Suprapubic skin (tissue), 4 donors: ENCODE results near the gene COL4A6. TPM values are rescaled to one million over a fixed set of nuclear protein-coding genes. Genes with fewer than 3 reads are reported as not detected.

ENCODE experiments used
- DNase-seq, 2 donors: peaks; one replicate each; pipeline ENCODE4 v3.0.0-alpha.2; 2019; ENCODE audit warnings: low spot score in 2 of 2
- H3K27ac ChIP-seq: fragments of 200-600 bp; sonication (generic); one replicate; pipeline ENCODE4 v1.5.1; 2019
- H3K27me3 ChIP-seq: fragments of 200-600 bp; sonication (generic); one replicate; pipeline ENCODE4 v1.5.1; 2019
- H3K36me3 ChIP-seq: fragments of 200-600 bp; sonication (generic); one replicate; pipeline ENCODE4 v1.5.1; 2019
- H3K4me1 ChIP-seq: fragments of 200-600 bp; sonication (generic); one replicate; pipeline ENCODE4 v1.5.1; 2019
- H3K4me3 ChIP-seq: fragments of 200-600 bp; sonication (generic); one replicate; pipeline ENCODE4 v1.5.1; 2019; ENCODE audit warnings: mild to moderate bottlenecking
- H3K9me3 ChIP-seq: fragments of 200-600 bp; sonication (generic); one replicate; pipeline ENCODE4 v1.5.1; 2019
- CTCF ChIP-seq, 2 donors: fragments of 200-600 bp in 1 of 2; fragments of 450-650 bp in 1 of 2; sonication (generic) in 1 of 2; IDR thresholded peaks; one replicate each; pipeline ENCODE4 v1.5.1; 2016 to 2019; ENCODE audit warnings: antibody characterized with exemption in 2 of 2, mild to moderate bottlenecking in 1 of 2, moderate library complexity in 1 of 2
- EP300 ChIP-seq: sonication (generic); formaldehyde crosslinking; IDR thresholded peaks from one replicate; pipeline ENCODE4 v1.6.1; 2017; ENCODE audit warnings: antibody characterized with exemption
- POLR2A ChIP-seq, 2 donors: fragments of 450-650 bp; IDR thresholded peaks; one replicate each; pipeline ENCODE4 v1.6.1; 2017; ENCODE audit warnings: antibody characterized with exemption in 2 of 2, mild to moderate bottlenecking in 2 of 2, moderate library complexity in 2 of 2
- POLR2AphosphoS5 ChIP-seq, 3 donors: sonication (generic); formaldehyde crosslinking; IDR thresholded peaks; one replicate each; pipeline ENCODE4 v1.6.1; 2017; ENCODE audit warnings: antibody characterized with exemption in 3 of 3
- WGBS: methylation state at CpG from one replicate; pipeline ENCODE4 v1.1.5; 2018; 5-methylcytosine and 5-hydroxymethylcytosine counted together
- total RNA-seq, 4 donors: library from RNA; depleted of rRNA; stranded (reverse); fragments of >200 nt; gene quantifications; one replicate each; pipeline ENCODE4 v1.1.0, GENCODE V29; 2016

The COL4A6 gene
- total RNA-seq, 4 donors from 2014 or later, result 14.9 to 20.7 (median 16.5) TPM

DNA sequence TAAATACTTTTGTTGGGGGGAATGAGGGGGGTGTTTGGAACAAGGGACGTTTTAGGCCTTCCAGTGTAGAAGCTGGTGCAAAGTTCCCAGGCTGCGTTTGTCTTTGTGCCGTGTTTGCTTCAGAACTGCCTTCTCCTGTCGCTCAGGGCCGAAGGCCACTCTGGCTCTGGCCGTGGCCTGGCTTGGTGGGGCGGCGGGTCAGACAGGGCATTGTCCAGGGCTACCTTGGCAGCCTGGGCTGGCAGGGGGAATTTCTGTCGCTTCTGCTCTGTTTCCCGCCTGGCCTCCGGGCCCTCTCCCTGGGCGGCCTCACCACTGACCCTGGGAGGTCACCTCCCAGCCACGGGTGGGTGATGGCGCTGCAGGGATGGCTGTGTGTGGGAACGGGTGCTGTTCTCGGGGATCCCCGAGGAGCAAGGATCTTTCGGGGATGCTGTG lies 140.0 kb downstream of the COL4A6 start:
- WGBS, result 84% methylated on average over 18 of the region's 18 CpGs
- Histone ChIP-seq H3K27me3 (no peaks in the 10 kb centered on the region), H3K9me3 (no peaks in the 10 kb centered on the region), H3K27ac (no peak overlapping the region), H3K4me3 (no peak overlapping the region), H3K36me3 (no peaks in the 10 kb centered on the region), H3K4me1 (no peaks in the 10 kb centered on the region)
- DNase-seq, result no peak
- TF ChIP-seq POLR2A (IDR thresholded peaks at IDR 0.05), result no peak
- TF ChIP-seq CTCF (IDR thresholded peaks at IDR 0.05), result no peak
- no peak for TF ChIP-seq EP300
- no peak for TF ChIP-seq POLR2AphosphoS5 (IDR thresholded peaks at IDR 0.05)

DNA sequence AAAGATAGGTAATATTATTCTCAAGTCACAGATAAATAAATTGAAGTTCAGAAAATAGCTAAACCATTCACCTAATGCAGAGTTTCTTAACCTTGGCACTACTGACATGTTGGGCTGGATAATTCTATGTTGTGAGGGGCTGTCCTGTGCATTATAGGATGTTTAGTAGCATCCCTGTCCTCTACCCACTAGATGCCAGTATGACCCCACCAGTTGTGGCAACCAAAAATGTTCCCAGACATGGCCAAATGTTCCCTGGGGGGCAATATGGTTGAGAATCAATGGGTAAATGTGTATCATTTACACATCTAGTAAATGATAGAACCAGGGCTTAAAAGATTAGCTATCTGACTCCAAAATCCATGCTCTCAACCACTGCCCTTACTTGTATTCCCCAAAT lies 140.9 kb downstream of the COL4A6 start:
- no peaks in the 10 kb centered on the region for H3K9me3 ChIP-seq
- TF ChIP-seq CTCF (IDR thresholded peaks at IDR 0.05) (no peak), POLR2AphosphoS5 (IDR thresholded peaks at IDR 0.05) (no peak), EP300 (no peak), POLR2A (IDR thresholded peaks at IDR 0.05) (no peak)
- no peak overlapping the region for H3K27ac ChIP-seq
- no peaks in the 10 kb centered on the region for H3K4me1 ChIP-seq
- no peaks in the 10 kb centered on the region for H3K27me3 ChIP-seq
- H3K36me3 ChIP-seq, result no peaks in the 10 kb centered on the region
- no peak overlapping the region for H3K4me3 ChIP-seq
- no peak for DNase-seq

DNA sequence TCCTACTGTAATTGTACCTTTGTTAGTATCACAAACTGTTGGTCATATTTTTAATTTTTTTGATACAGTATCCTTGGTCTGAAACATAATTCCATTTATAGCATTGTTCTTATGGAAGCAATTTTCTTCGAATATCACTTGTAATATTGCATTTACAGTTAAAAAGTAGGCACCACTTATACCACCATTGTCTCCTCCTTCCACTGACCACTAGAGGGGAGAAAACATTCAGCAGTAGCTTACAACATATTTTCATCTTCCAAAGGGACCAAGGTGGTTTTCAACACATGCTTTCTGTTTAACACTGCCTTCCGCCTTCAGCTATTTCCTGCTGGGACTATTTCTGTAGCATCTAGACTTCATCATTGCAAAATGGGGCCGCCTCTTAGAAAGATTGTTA lies 146.2 kb downstream of the COL4A6 start:
- Histone ChIP-seq H3K4me3 (no peak overlapping the region), H3K27me3 (no peaks in the 10 kb centered on the region), H3K4me1 (no peaks in the 10 kb centered on the region), H3K9me3 (no peaks in the 10 kb centered on the region), H3K36me3 (no peaks in the 10 kb centered on the region), H3K27ac (no peak overlapping the region)
- TF ChIP-seq POLR2AphosphoS5 (IDR thresholded peaks at IDR 0.05) (no peak), CTCF (IDR thresholded peaks at IDR 0.05) (no peak), EP300 (no peak), POLR2A (IDR thresholded peaks at IDR 0.05) (no peak)
- DNase-seq, result no peak
- WGBS, result 88% methylated on average over 3 of the region's 3 CpGs

- H3K9me3 ChIP-seq, result no peaks in the 10 kb centered on the region
- 60% methylated on average over 2 of the region's 2 CpGs for WGBS
- H3K4me1 ChIP-seq, result no peaks in the 10 kb centered on the region
- H3K36me3 ChIP-seq, result no peaks in the 10 kb centered on the region
- no peak for TF ChIP-seq EP300
- no peak for TF ChIP-seq POLR2A (IDR thresholded peaks at IDR 0.05)
- TF ChIP-seq POLR2AphosphoS5 (IDR thresholded peaks at IDR 0.05), result no peak
- no peak for TF ChIP-seq CTCF (IDR thresholded peaks at IDR 0.05)
- H3K27me3 ChIP-seq, result no peaks in the 10 kb centered on the region
- no peak for DNase-seq
- H3K27ac ChIP-seq, result no peak overlapping the region
- no peak overlapping the region for H3K4me3 ChIP-seq
These were observed 152.3 kb downstream of the COL4A6 start for GRCh38 chrX:108285918-108286317.

DNA sequence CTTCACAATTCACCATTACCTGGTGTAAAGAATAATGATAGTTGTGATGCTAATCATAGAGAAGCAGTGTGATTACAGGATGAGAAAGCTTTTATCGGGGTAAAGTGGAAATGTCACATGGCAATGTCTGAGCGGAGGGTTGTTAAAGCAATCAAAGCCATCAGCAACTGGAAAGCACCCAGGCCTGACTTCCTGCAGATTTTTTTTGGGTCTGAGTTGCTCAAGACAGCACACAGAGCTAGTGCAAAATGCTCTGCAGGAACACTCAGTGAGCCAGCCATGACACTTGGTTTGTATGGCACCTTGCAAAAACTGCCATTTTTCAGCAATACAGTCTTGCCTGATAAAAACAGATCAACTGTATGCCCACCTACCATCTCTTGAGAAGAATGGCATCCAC lies 152.9 kb downstream of the COL4A6 start:
- no peak for DNase-seq
- TF ChIP-seq CTCF (IDR thresholded peaks at IDR 0.05), result no peak
- no peak for TF ChIP-seq EP300
- TF ChIP-seq POLR2AphosphoS5 (IDR thresholded peaks at IDR 0.05), result no peak
- TF ChIP-seq POLR2A (IDR thresholded peaks at IDR 0.05), result no peak
- H3K27ac ChIP-seq, result no peak overlapping the region
- no peaks in the 10 kb centered on the region for H3K36me3 ChIP-seq
- no peaks in the 10 kb centered on the region for H3K9me3 ChIP-seq
- no peaks in the 10 kb centered on the region for H3K27me3 ChIP-seq
- 66% methylated on average over 2 of the region's 2 CpGs for WGBS
- no peak overlapping the region for H3K4me3 ChIP-seq
- H3K4me1 ChIP-seq, result no peaks in the 10 kb centered on the region
